Cardiac fibroblast (primary cell): ENCODE data around the gene ATRNL1.
"Not testable (repeated sequence)": the region's sequence is repeated elsewhere in the genome, so short reads cannot be mapped to it uniquely, and the experiment has no call there.

Experiments
- DNase-seq, 2 donors: peaks; one replicate each; pipeline versions ENCODE4 v3.0.0 to v3.0.0-alpha.2; 2010; ENCODE audit warnings: low read depth in 2 of 2
- H3K4me3 ChIP-seq, 2 donors: replicated peaks in 1 of 2; 1 replicate in 1 of 2; 2 replicates in 1 of 2; pipeline ENCODE4 v1.5.1; 2011; ENCODE audit warnings: low read depth in 2 of 2, low read length in 2 of 2, mild to moderate bottlenecking in 2 of 2, moderate library complexity in 1 of 2
- CTCF ChIP-seq: IDR thresholded peaks from one replicate; pipeline ENCODE4 v1.5.1; 2011; ENCODE audit warnings: low read depth, mild to moderate bottlenecking, low read length, inconsistent platforms

ATRNL1 gene

GRCh38 chr10:115171392-115171960 is 78.3 kb downstream of the ATRNL1 start:
- DNase-seq = peak; percentile 18 to 23
- no peak overlapping the region for H3K4me3 ChIP-seq
- TF ChIP-seq CTCF = peak; percentile 26

- no peak for TF ChIP-seq CTCF
- no peak overlapping the region for H3K4me3 ChIP-seq
- no peak for DNase-seq
Observed at GRCh38 chr10:115173915-115174443, 80.8 kb downstream of the ATRNL1 start.

GRCh38 chr10:115207276-115207675 is 114.1 kb downstream of the ATRNL1 start:
- H3K4me3 ChIP-seq, DNase-seq: not testable (repeated sequence)

- no peak for TF ChIP-seq CTCF
- DNase-seq = no peak
- no peak overlapping the region for H3K4me3 ChIP-seq
Observed at GRCh38 chr10:115209133-115209532, 116.0 kb downstream of the ATRNL1 start.

- DNase-seq = no peak
- TF ChIP-seq CTCF = no peak
- H3K4me3 ChIP-seq = no peak overlapping the region
Observed at GRCh38 chr10:115214829-115215228, 121.7 kb downstream of the ATRNL1 start.

- H3K4me3 ChIP-seq = no peak overlapping the region
- TF ChIP-seq CTCF = no peak
- DNase-seq = no peak
Observed at GRCh38 chr10:115219203-115219602, 126.0 kb downstream of the ATRNL1 start.

GRCh38 chr10:115222039-115222438 is 128.9 kb downstream of the ATRNL1 start:
- no peak for TF ChIP-seq CTCF
- no peak overlapping the region for H3K4me3 ChIP-seq
- no peak for DNase-seq
